Stimulated activated naive CD8-positive, alpha-beta T cell treated with anti-CD3 and anti-CD28 coated beads, Interleukin-15, amount 100 ng/mL, for 72 hours (primary cell): ENCODE results near the gene POLA1.
"Not testable (repeated sequence)": the region's sequence is repeated elsewhere in the genome, so short reads cannot be mapped to it uniquely, and the experiment has no call there.

ENCODE experiments used
- ATAC-seq: fragments of 150-1000 bp; cut with Tn5 transposase; 2 replicates; pipeline ENCODE4 v1.10.0; 2021; ENCODE audit warnings: mild to moderate bottlenecking, moderate library complexity
- DNase-seq, 2 donors: peaks; one replicate each; pipeline ENCODE4 v3.0.0; 2021 to 2022
- H3K27ac Mint-ChIP-seq, 2 donors: one replicate each; pipeline ENCODE4 v1.8.0; 2022; ENCODE audit warnings: mild to moderate bottlenecking in 2 of 2, mixed read lengths in 2 of 2, moderate library complexity in 2 of 2
- H3K27me3 Mint-ChIP-seq: one replicate; pipeline ENCODE4 v1.8.0; 2022; ENCODE audit warnings: mixed read lengths
- H3K4me1 Mint-ChIP-seq: one replicate; pipeline ENCODE4 v1.8.0; 2022; ENCODE audit warnings: mild to moderate bottlenecking, mixed read lengths
- H3K4me3 Mint-ChIP-seq, 2 donors: one replicate each; pipeline ENCODE4 v1.8.0; 2022; ENCODE audit warnings: mild to moderate bottlenecking in 2 of 2, mixed read lengths in 2 of 2, moderate library complexity in 1 of 2
- H3K9me3 Mint-ChIP-seq, 2 donors: one replicate each; pipeline ENCODE4 v1.8.0; 2022; ENCODE audit warnings: mixed read lengths in 2 of 2

The POLA1 gene

DNA sequence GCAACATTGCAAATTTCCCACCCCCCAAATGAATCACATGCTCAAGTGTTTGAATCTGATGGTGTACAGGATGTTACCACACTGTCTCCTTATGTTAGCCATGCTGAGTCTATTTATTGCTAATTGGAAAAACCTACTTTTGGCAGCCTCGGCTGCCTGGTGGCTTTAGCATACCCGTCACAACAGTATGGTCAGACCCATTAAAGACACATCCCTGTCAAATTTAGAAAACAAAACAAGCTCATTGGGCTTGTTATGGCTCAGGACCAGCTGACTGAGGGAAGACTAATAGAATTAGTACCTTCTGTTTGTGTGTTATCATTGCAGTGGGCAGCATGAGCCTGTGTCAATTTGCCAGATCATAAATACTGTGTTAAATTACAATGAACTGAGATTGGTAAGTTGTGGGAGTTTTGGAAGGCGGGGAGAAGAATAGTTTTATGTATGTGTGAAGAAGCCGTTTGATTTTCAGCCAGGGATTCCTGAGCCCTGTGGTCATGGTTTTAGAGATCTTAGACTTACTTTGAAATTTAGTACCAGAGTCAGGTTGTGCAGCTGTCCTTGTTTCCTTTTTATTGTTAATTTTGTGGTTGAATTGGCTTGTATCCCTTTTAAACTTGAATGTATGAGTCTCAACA lies 66.8 kb downstream of the POLA1 start:
- Mint-ChIP-seq H3K9me3 (no peaks in the 10 kb centered on the region), H3K27me3 (no peaks in the 10 kb centered on the region), H3K4me3 (no peak overlapping the region), H3K27ac (no peak overlapping the region), H3K4me1 (no peaks in the 10 kb centered on the region)
- ATAC-seq (no peak), DNase-seq (no peak)

DNA sequence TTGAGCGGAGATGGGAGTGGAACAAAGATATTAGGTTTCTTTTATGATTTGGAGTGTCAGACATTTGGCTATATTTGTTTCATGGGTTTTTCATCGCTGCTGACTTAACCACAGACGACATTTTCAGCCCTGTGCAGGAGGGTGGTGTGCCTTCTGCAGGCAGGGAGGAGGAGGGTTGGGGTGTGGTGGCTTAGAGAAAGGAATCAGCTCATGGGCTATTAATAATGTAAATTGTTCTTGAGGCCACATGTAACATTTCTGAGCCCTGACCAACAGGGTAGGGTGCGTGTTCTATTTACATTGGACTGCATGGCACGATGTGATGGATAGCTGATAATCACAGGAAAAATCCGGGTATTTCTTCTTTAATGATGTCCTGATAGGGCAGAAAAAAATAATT lies 67.6 kb downstream of the POLA1 start:
- no peak overlapping the region for H3K4me3 Mint-ChIP-seq
- no peak overlapping the region for H3K27ac Mint-ChIP-seq
- ATAC-seq: no peak
- no peaks in the 10 kb centered on the region for H3K9me3 Mint-ChIP-seq
- H3K4me1 Mint-ChIP-seq: no peaks in the 10 kb centered on the region
- no peaks in the 10 kb centered on the region for H3K27me3 Mint-ChIP-seq
- DNase-seq: no peak

DNA sequence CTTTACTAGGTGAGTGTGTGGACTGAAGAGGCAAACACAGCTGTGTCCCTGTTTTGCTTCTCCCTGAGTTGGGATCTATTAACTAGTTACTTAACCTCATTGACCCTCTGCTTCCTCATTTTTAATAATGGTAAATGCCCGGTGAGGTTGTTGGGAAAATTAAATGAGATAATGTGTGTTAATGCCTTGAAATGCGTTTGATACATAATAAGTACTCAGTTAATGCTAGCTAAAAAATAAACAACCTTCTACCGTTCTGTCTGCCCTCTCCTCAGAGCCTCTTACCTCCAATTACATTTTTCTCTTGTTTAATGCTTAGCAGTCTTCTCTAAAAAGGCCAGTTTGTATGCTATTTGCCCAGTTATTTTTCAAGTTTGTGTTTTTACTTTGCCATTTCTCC lies 70.3 kb downstream of the POLA1 start:
- no peak for ATAC-seq
- peak overlapping the region in 1 of 2 donors; percentile 90 for H3K27ac Mint-ChIP-seq
- no peaks in the 10 kb centered on the region for H3K4me1 Mint-ChIP-seq
- no peaks in the 10 kb centered on the region for H3K9me3 Mint-ChIP-seq
- no peak for DNase-seq
- H3K4me3 Mint-ChIP-seq: no peak overlapping the region
- no peaks in the 10 kb centered on the region for H3K27me3 Mint-ChIP-seq

- no peak for ATAC-seq
- H3K4me3 Mint-ChIP-seq: no peak overlapping the region
- no peaks in the 10 kb centered on the region for H3K27me3 Mint-ChIP-seq
- no peaks in the 10 kb centered on the region for H3K4me1 Mint-ChIP-seq
- H3K9me3 Mint-ChIP-seq: no peaks in the 10 kb centered on the region
- no peak overlapping the region for H3K27ac Mint-ChIP-seq
- DNase-seq: no peak
These were observed 73.8 kb downstream of the POLA1 start for GRCh38 chrX:24767557-24767956.

DNA sequence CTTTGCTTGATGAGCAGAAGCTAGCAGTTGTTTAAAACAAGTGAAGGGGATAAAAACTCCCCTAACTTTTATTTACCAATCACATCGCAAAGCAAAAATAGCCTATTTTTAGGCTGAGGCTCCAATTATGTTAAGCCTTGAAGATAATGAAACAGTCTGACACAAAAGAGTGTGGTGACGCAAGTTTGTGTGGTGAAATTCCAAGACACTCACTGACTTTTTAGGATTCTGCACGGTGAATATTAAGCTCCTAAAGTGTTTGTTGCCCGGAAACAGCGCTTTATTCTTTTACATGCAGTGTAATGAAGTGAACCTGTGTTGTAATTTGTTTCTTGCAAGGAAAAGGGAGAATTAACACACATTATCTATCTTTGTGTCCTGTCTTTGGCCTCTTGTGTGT lies 74.8 kb downstream of the POLA1 start:
- Mint-ChIP-seq H3K4me1 (no peaks in the 10 kb centered on the region), H3K27me3 (no peaks in the 10 kb centered on the region), H3K27ac (no peak overlapping the region), H3K4me3 (no peak overlapping the region), H3K9me3 (no peaks in the 10 kb centered on the region)
- no peak for DNase-seq
- ATAC-seq: no peak

DNA sequence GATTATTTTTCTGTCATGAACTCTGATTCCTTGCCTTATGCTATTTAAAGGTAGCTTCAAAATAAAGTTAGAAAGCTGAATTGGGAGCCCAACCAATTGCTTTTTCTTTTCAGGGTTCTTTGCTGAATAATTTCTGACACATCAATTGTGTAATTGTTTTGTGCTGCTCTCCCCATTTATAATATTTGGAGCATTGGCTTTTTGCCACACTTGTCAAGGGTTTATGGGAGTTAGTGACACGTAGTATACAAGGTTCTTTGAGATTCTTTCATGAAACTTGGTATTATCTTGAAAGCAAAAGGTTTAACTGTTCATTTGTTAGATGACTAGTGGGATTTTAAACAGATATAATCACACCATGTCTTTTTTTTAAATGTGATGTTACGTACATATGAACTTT lies 80.9 kb downstream of the POLA1 start:
- ATAC-seq (no peak), DNase-seq (no peak)
- Mint-ChIP-seq H3K4me3 (no peak overlapping the region), H3K4me1 (no peaks in the 10 kb centered on the region), H3K27ac (peak overlapping the region in 1 of 2 donors; percentile 25), H3K27me3 (no peaks in the 10 kb centered on the region), H3K9me3 (no peaks in the 10 kb centered on the region)

- Mint-ChIP-seq H3K27ac (no peak overlapping the region), H3K9me3 (no peaks in the 10 kb centered on the region), H3K4me3 (no peak overlapping the region), H3K4me1 (no peaks in the 10 kb centered on the region), H3K27me3 (no peaks in the 10 kb centered on the region)
- ATAC-seq: no peak
- DNase-seq: no peak
These were observed 82.2 kb downstream of the POLA1 start for GRCh38 chrX:24775891-24776290.

GRCh38 chrX:24777660-24778059 lies 83.9 kb downstream of the POLA1 start:
- DNase-seq (no peak), ATAC-seq (no peak)
- Mint-ChIP-seq H3K27me3 (no peaks in the 10 kb centered on the region), H3K4me1 (no peaks in the 10 kb centered on the region), H3K27ac (no peak overlapping the region), H3K4me3 (no peak overlapping the region), H3K9me3 (no peaks in the 10 kb centered on the region)

- no peaks in the 10 kb centered on the region for H3K4me1 Mint-ChIP-seq
- no peaks in the 10 kb centered on the region for H3K9me3 Mint-ChIP-seq
- no peak overlapping the region for H3K4me3 Mint-ChIP-seq
- H3K27ac Mint-ChIP-seq: no peak overlapping the region
- H3K27me3 Mint-ChIP-seq: no peaks in the 10 kb centered on the region
- ATAC-seq (no peak), DNase-seq (no peak)
These were observed 88.3 kb downstream of the POLA1 start for GRCh38 chrX:24782011-24782410.

GRCh38 chrX:24789047-24789446 lies 95.3 kb downstream of the POLA1 start:
- Mint-ChIP-seq H3K27me3 (no peaks in the 10 kb centered on the region), H3K9me3 (no peaks in the 10 kb centered on the region), H3K27ac (no peak overlapping the region), H3K4me1 (no peaks in the 10 kb centered on the region), H3K4me3 (no peak overlapping the region)
- no peak for DNase-seq
- no peak for ATAC-seq

DNA sequence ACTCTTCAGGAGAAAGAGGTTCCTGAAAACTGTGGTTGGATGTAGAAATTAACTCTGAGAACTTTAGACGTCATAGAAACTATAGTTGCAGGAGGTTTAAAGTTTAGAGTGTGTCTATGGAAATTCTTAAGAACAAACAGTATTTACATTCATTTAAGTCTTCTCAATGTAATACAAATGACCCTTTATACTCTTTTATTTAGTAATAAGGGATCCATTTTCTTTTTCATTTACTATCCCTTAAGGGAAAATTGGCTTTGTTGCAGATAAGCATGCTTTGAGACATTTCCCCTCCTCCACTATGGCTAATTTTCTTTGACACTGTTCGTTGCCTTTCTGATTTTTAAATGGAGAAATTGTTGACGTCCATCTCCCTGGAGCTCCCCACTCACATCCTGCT lies 96.4 kb downstream of the POLA1 start:
- ATAC-seq (no peak), DNase-seq (no peak)
- Mint-ChIP-seq H3K4me1 (no peaks in the 10 kb centered on the region), H3K27ac (no peak overlapping the region), H3K4me3 (no peak overlapping the region), H3K9me3 (no peaks in the 10 kb centered on the region), H3K27me3 (no peaks in the 10 kb centered on the region)

DNA sequence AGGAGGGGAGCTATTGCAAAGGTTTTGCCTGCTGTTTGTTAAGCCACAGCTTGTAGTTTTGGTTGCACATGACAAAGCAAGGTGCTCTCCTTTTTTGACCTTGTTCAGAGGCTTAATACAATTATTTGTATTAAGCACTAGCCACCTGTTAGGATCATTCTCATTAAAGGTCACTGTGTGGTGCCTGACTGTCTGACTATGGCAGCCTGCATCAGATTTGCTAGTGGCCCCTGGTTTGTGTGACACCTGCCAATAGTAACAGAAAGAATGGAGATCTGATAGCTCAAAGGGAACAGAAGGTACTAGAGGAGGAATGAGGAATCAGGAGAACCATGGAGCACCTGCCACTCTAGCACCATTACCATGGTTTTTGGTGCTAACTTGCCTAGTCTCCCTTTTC lies 102.5 kb downstream of the POLA1 start:
- DNase-seq: no peak
- no peaks in the 10 kb centered on the region for H3K9me3 Mint-ChIP-seq
- no peaks in the 10 kb centered on the region for H3K27me3 Mint-ChIP-seq
- no peak overlapping the region for H3K27ac Mint-ChIP-seq
- H3K4me1 Mint-ChIP-seq: no peaks in the 10 kb centered on the region
- no peak overlapping the region for H3K4me3 Mint-ChIP-seq
- ATAC-seq: no peak

GRCh38 chrX:24799078-24799477 lies 105.4 kb downstream of the POLA1 start:
- H3K27me3 Mint-ChIP-seq: no peaks in the 10 kb centered on the region
- ATAC-seq: no peak
- no peak overlapping the region for H3K27ac Mint-ChIP-seq
- no peaks in the 10 kb centered on the region for H3K9me3 Mint-ChIP-seq
- H3K4me1 Mint-ChIP-seq: peaks cover 4% of the 10 kb centered on the region
- H3K4me3 Mint-ChIP-seq: no peak overlapping the region
- no peak for DNase-seq

GRCh38 chrX:24799565-24799964 lies 105.8 kb downstream of the POLA1 start:
- ATAC-seq (no peak), DNase-seq (no peak)
- Mint-ChIP-seq H3K9me3 (no peaks in the 10 kb centered on the region), H3K4me3 (no peak overlapping the region), H3K27ac (no peak overlapping the region), H3K4me1 (peaks cover 4% of the 10 kb centered on the region), H3K27me3 (no peaks in the 10 kb centered on the region)

- peaks cover 4% of the 10 kb centered on the region for H3K4me1 Mint-ChIP-seq
- H3K9me3 Mint-ChIP-seq: no peaks in the 10 kb centered on the region
- ATAC-seq (no peak), DNase-seq (no peak)
- H3K4me3 Mint-ChIP-seq: no peak overlapping the region
- no peaks in the 10 kb centered on the region for H3K27me3 Mint-ChIP-seq
- H3K27ac Mint-ChIP-seq: no peak overlapping the region
These were observed 111.5 kb downstream of the POLA1 start for GRCh38 chrX:24805201-24805600.

DNA sequence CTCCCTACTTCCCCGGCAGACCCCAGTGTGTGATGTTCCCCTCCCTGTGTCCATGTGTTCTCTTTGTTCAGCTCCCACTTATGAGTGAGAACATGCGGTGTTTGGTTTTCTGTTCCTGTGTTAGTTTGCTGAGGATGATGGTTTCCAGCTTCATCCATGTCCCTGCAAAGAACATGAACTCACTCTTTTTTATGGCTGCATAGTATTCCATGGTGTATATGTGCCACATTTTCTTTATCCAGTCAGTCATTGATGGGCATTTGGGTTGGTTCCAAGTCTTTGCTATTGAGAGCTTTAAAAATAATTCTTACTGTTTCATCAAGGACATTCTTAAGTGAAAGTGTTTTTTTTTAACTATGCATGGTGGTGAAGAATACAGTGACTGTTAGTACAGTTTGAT lies 126.1 kb downstream of the POLA1 start:
- H3K4me3 Mint-ChIP-seq, H3K27me3 Mint-ChIP-seq, DNase-seq, H3K9me3 Mint-ChIP-seq, H3K27ac Mint-ChIP-seq, ATAC-seq, H3K4me1 Mint-ChIP-seq: not testable (repeated sequence)

GRCh38 chrX:24828147-24828546 lies 134.4 kb downstream of the POLA1 start:
- H3K9me3 Mint-ChIP-seq: no peaks in the 10 kb centered on the region
- no peak for DNase-seq
- no peak for ATAC-seq
- no peaks in the 10 kb centered on the region for H3K27me3 Mint-ChIP-seq
- H3K4me3 Mint-ChIP-seq: no peak overlapping the region
- no peak overlapping the region for H3K27ac Mint-ChIP-seq
- H3K4me1 Mint-ChIP-seq: no peaks in the 10 kb centered on the region
